ENCODE data around the gene IGF2R.

Gene IGF2R

GRCh38 chr6:160142115-160142715 lies 173.3 kb downstream of the IGF2R start:
- DNase-seq = no peak

GRCh38 chr6:160146454-160147145 lies 177.7 kb downstream of the IGF2R start:
- DNase-seq = no peak

GRCh38 chr6:160147146-160147536 lies 178.3 kb downstream of the IGF2R start:
- DNase-seq = no peak

GRCh38 chr6:160154471-160154870 lies 185.6 kb downstream of the IGF2R start:
- no peak for DNase-seq

- DNase-seq = no peak
Measured at GRCh38 chr6:160156842-160157241, 188.0 kb downstream of the IGF2R start.

- DNase-seq = no peak
Measured at GRCh38 chr6:160160450-160160849, 191.6 kb downstream of the IGF2R start.

Data from stimulated activated CD4-positive, alpha-beta T cell treated with anti-CD3 and anti-CD28 coated beads, Interleukin-4, amount 100 ng/mL, for 1 hour (primary cell).